Gastroesophageal sphincter (tissue), 3 donors: ENCODE results near the gene FN1.

Experiments
- CTCF ChIP-seq, 4 experiments: fragments of 200-600 bp in 2 of 4; fragments of 450-650 bp in 2 of 4; sonication (generic) in 1 of 4; IDR thresholded peaks; one replicate each; pipeline ENCODE4 v1.5.1; 2017 to 2019; ENCODE audit warnings: antibody characterized with exemption in 4 of 4, mild to moderate bottlenecking in 2 of 4, moderate library complexity in 2 of 4
- POLR2A ChIP-seq, 2 donors: fragments of 450-650 bp; IDR thresholded peaks; one replicate each; pipeline ENCODE4 v1.6.1; 2017; ENCODE audit warnings: antibody characterized with exemption in 2 of 2, mild to moderate bottlenecking in 2 of 2, moderate library complexity in 1 of 2
- POLR2AphosphoS5 ChIP-seq: sonication (generic); formaldehyde crosslinking; IDR thresholded peaks from one replicate; pipeline ENCODE4 v1.6.1; 2017; ENCODE audit warnings: antibody characterized with exemption

GRCh38 chr2:215364157-215365155, 71.4 kb downstream of the FN1 start:
- TF ChIP-seq CTCF (IDR thresholded peaks at IDR 0.05) (no peak), POLR2AphosphoS5 (no peak), POLR2A (IDR thresholded peaks at IDR 0.05) (no peak)
